Glomerular visceral epithelial cell (primary cell): Measurements from ENCODE around the gene LYSMD2.
A peak's percentile ranks its signal among the peaks of the same experiment; 100 is the strongest.

ENCODE experiments used
- DNase-seq: peaks from one replicate; pipeline ENCODE4 v3.0.0-alpha.2; 2016; ENCODE audit errors: extremely low spot score

Gene LYSMD2

GRCh38 chr15:51751697-51752683, 14.5 kb upstream of the LYSMD2 start:
- no peak for DNase-seq

- no peak for DNase-seq
Observed at GRCh38 chr15:51750792-51751696, 13.6 kb upstream of the LYSMD2 start, which contains the start of gene TMOD2. Gene TMOD2, plus strand, starts transcription at chr15:51751597. Its CDS starts 14,845 bp downstream, at chr15:51766442.

GRCh38 chr15:51750186-51750585, 12.7 kb upstream of the LYSMD2 start:
- DNase-seq: no peak

DNA sequence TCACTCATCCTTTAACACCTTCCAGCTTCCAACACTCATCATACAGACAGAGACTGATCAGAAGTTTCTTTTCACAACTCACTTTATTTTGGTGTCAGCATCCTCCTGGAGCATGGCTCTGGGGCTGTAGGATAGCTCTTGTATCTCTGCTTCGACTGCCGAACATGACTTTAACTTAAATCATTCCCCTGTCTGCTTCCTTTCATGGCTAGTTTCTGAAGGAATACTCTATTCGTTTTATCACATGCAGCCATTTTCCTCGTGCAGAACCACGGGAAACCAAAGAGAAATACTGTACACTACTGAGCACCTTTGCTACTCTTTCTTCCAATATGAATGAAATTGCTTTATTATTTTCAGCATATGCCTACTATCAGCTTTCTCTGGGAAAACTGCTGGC, 11.9 kb upstream of the LYSMD2 start:
- no peak for DNase-seq

- no peak for DNase-seq
Observed at GRCh38 chr15:51739061-51739712, 1.7 kb upstream of the LYSMD2 start.

GRCh38 chr15:51738553-51738952, 1.1 kb upstream of the LYSMD2 start:
- no peak for DNase-seq

GRCh38 chr15:51736751-51737521, 519 bp downstream of the LYSMD2 start:
- DNase-seq: no peak

DNA sequence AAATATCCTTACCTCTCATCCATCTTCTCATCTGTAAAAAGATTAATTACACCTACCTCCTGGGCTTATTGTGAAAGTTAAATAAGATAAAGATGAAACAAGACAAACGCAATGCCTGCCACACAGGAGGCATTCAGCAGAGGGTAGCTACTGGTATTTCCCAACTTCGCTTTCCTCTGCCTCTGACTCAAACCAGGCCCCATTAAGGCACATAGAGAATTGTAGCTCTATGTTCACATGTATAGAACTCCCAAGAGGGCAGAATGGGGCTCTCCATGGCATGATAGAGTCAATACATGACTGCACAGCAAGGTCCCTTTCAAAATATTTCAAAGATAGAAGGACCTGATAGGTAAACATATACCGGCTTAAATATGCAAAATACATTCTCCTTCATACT, 1.4 kb downstream of the LYSMD2 start:
- no peak for DNase-seq

DNA sequence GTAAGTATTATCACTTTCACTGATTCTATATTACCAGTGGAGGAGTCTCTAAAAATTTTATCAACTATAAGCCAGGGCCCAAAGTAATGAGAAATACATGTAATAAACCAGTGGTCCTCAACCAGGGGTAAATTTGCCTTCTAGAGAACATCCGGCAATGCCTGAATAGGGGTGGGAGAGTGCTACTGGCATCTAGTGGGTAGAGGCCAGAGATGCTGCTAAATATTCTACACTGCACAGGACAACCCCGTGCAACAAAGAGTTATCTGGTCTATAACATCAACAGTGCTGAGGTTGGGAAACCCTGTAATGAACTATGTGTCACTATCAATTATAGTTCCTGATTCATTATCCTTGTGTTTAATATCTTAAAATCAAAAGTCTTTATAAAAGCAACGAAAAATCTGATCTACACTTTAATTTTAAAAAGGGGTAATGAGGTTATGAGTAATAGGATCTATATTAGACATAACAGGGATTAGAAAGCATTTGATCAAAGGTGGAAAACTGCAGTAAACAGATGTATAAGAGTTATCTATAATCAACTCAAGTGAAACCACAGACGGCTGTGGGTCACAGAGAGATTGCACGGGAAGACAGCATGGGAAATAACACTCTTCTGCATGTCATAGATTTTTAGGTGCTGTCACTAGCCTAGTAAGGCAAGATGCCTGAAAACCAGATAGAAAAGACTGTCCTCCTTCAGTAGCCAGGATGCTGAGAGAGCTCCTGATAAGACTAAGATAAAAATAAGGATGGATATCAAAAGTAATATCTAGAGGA, 2.0 kb downstream of the LYSMD2 start:
- DNase-seq: no peak

DNA sequence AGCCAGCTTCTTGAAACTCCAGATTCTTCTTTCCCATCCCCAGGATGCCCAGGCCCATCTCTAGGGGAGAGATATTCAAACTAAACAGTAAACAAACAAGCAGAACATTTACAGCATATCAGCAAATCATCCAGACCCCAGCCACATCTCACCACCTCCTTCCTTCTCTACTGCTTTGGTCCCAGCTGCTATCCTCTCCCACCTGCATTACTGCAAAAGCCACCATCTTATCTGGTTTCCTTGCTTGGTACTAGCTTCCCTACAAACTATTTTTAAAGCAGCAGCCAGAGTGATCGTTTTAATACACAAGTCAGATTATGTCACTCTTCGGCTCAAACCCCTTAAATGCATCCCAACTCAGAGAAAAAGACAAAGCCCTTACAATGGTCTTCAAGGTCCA, 4.8 kb downstream of the LYSMD2 start:
- no peak for DNase-seq

DNA sequence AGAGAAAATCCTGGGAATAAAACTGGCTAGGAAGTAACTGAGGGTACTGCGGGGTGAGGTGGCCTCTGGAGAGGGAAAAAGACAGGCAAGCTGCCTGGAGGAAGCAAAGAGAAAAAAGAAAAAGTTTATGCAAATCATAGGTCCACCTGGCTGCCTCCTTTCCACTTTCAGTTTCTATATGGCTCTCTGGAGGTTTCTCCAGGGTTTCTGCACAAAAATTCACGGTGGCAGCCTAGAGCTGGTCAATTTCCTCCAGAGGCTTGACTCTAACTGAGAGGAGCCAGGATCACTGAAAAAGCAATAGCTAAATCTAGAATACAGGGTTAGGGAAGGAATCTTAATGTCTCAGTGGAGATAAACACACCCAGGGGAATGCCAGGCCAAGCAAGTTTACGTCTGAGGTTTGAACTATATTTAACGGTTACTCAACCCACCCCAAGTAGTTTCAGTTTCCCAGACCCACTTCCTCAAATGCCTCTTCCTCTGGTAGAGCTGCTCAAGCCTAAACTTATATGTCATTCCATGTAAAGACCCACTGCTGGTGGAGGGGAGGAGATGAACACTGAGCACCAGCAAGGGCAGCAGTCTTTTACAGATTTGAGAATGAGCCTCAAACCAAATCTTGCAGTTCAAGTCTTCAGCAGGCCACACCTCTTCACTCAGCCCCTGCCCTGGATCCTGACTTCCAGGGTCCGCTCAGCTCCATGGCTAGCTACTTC, 5.7 kb downstream of the LYSMD2 start:
- DNase-seq: peak; percentile 56

DNA sequence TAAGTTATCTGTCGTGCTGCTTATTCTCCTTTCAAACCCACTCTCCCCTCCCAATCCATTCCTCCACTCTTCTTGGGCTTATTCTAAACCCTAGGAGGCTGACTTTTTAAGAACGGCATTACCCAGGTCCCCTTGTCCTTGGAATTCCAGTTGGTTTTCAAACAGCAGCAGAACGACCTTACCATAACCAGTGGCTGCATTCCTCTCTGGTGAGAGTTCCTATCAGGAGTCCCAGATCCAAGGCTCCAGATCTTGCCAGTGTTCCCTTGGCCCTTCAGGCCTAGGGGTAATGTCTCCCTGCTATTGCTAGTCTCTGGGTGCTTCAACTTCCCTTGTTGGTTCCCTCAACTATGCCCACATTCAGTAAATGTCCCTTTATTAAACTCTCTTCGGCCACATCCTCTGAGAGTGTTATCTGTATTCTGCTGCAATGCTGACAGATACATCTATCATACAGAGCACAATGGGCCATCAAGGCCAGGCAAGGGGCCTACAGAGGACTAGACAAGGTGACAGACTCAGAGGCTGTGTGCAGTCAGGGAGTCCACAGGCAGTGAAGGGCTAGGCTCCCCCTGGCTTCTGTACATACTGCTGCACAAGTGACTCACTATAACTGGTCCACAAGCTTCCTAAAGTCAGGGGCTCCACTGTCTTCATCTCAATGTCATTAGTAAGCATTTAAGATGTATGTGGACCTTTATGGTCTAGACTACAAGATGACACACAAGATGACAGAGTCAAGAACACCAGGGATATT, 10.1 kb downstream of the LYSMD2 start:
- DNase-seq: no peak

DNA sequence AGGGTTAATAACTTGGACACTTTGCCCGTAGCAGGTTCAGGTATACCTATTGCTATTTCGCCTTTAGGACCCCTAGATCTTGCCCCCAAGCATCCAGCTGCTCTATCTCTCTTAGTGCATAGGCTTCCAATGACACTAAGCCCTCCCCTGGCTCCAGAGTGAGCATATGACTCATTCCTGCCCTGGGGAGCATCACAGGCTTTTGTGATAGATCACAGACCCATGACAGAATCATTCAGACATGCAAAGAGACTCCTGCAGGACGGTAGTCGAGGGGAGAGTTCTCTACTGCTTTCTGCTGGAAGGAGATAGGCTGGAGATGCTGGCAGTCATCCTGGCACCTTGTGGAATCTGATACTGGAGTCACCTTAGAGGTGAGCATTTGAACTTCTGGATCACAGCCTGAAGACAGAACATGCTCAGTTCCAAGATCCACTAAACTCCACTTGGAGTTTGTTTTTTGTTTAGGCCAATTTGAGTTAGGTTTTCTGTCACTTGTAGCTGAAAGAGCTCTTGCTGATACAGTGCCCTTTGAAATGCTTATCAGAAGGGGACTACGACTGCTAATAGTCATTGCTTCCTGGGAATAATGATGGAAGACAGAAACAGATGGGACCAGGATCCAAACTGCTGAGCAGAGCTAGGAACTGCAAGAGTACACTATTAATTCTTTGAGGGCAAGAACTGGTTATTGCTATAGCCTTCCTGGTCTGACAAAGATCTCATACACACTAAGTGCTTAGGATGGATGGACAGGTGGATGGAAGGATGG, 11.0 kb downstream of the LYSMD2 start:
- DNase-seq: peak; percentile 83

- no peak for DNase-seq
Observed at GRCh38 chr15:51724673-51725072, 12.8 kb downstream of the LYSMD2 start.

GRCh38 chr15:51724199-51724598, 13.3 kb downstream of the LYSMD2 start:
- no peak for DNase-seq

DNA sequence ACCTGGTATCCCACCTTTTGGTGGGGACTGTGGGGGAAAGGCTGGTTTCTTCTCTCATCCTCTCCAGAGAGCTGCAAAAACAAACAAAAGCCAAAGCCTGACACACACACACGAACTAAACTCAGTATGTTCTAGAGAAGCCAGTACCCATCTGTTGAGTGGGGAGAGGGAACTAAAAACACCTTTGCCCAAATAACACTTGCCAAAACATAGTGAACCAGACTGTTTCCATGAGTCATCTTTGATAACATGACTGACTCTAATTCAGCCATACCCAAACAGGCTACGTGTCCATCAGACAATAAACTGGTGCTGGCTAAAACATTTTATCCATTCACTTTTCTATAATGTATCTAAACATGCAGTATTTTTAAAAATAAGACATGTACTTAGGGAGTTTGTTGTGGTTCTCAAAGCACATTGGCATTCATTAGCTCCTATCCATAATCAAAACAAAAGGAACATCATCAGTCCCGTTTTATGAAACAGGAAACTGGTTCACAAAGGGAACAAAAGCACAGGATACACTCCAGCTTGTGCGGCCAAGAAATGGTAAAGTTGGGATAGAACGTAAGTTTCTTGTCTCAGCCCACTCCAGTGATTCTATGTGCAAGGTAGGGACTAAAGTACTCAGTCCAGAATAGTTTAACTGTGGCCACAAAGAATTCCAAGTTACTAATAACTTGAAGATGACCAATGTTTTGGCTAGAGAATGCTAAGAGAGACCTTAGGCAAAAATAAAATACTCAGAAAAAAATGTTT, 16.1 kb downstream of the LYSMD2 start:
- DNase-seq: no peak
